AG10803 (cell line): Measurements from ENCODE around the gene TGM1.

ENCODE experiments used
- DNase-seq: peaks from one replicate; pipeline ENCODE4 v3.0.0; 2010; ENCODE audit warnings: low read depth
- H3K4me3 ChIP-seq: 2 replicates; pipeline ENCODE4 v1.5.1; 2011; ENCODE audit warnings: mild to moderate bottlenecking, low read length, control low read depth
- TF ChIP-seq, protein P1 (sequence below): conservative IDR thresholded peaks from 2 replicates; pipeline ENCODE4 v1.5.1; 2011; ENCODE audit warnings: mild to moderate bottlenecking, low read length, control low read depth, inconsistent platforms

TGM1 gene

DNA sequence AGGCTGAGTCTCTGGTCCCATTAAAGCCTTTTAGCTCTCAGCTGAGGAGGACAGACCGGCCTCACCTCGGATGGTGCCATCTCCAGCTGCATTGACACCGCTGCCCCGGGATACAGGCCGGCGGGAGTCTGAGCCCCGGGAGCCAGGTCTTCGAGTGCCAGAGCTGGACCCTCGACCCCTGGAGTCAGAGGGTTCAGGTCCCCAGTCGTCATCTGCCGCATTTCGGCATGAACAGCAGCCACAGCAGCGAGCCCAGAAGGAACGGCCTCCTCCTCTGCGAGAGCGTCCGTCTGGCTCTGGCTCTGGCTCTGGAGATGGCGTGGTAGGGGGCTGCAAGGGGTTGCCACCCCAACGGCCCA, 1.0 kb downstream of the TGM1 start:
- DNase-seq = no peak
- TF ChIP-seq, protein P1, sequence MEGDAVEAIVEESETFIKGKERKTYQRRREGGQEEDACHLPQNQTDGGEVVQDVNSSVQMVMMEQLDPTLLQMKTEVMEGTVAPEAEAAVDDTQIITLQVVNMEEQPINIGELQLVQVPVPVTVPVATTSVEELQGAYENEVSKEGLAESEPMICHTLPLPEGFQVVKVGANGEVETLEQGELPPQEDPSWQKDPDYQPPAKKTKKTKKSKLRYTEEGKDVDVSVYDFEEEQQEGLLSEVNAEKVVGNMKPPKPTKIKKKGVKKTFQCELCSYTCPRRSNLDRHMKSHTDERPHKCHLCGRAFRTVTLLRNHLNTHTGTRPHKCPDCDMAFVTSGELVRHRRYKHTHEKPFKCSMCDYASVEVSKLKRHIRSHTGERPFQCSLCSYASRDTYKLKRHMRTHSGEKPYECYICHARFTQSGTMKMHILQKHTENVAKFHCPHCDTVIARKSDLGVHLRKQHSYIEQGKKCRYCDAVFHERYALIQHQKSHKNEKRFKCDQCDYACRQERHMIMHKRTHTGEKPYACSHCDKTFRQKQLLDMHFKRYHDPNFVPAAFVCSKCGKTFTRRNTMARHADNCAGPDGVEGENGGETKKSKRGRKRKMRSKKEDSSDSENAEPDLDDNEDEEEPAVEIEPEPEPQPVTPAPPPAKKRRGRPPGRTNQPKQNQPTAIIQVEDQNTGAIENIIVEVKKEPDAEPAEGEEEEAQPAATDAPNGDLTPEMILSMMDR = no peak
- H3K4me3 ChIP-seq = no peak overlapping the region

DNA sequence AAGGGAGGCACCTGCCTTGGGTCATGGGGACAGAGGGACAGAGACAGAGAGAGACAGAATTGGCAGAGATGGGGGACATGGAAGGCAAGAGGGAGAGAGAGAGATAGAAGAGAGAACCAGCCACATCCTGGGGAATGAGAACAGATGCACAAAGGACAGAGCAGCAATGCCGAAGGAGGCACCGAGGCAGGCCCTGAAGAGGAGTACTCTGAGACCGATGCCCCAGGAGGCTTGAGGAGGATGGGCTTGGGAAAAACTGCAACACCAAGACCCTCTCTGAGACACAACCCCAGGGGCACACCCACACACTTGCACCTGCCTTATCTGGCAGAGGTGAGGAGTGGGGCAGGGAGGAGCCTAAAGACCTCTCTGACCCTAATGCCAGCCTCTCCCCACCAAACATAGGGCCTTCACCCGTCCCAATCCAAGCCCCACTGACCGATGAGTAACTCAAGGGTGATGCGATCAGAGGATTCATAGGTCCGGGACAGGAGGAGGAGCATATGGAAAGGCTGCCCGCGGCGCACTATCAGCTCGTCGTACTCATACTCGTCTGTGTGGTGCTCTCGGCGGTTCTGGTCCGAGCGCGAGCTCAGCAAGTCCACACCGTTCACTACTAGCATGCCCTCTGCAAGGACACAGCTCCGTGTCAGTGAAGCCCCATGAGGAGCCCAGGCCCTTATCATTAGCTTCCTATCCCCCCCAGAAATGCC, 1.6 kb downstream of the TGM1 start:
- H3K4me3 ChIP-seq = no peak overlapping the region
- no peak for DNase-seq
- TF ChIP-seq, protein P1 = no peak

- H3K4me3 ChIP-seq = no peak overlapping the region
- TF ChIP-seq, protein P1 = no peak
- DNase-seq = no peak
Observed at GRCh38 chr14:24260780-24261157, 2.2 kb downstream of the TGM1 start.

GRCh38 chr14:24260026-24260779, 2.8 kb downstream of the TGM1 start:
- TF ChIP-seq, protein P1 = no peak
- no peak for DNase-seq
- H3K4me3 ChIP-seq = no peak overlapping the region

DNA sequence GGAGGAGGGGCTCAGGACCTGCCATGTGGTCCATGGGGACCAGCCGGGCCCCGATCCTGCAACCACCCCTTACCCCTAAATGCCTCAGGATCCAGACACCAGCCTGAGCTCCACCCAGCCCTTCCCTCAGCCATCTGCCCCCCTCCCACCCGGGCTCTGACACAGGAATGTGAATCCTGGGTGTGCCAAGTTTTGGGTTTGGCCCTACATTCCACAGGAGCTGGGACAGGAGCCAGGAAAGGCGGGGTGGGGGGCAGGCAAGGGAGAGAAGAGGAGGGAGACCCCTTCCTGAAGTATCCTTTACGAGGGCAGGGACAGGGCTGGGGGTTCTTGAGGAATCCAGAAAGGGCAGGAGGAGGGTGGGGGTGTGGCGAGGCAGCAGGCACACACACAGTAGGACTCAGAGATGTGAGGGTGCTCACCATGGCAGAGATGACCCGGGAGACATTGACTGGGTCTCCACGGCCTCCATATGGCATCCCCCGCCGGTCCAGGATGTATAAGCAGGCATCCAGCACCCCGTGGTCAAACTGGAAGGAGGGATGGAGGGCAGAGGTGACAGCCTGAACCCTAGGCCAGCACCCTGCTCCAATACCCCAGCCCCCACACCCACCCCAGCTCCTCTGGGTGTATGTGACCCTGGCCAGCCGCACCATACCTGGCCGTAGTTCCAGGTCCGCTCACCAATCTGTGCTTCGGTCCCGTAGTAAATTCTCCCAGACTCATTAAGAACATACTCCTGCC, 3.5 kb downstream of the TGM1 start:
- no peak overlapping the region for H3K4me3 ChIP-seq
- peak; percentile 75 for DNase-seq
- TF ChIP-seq, protein P1 = no peak

DNA sequence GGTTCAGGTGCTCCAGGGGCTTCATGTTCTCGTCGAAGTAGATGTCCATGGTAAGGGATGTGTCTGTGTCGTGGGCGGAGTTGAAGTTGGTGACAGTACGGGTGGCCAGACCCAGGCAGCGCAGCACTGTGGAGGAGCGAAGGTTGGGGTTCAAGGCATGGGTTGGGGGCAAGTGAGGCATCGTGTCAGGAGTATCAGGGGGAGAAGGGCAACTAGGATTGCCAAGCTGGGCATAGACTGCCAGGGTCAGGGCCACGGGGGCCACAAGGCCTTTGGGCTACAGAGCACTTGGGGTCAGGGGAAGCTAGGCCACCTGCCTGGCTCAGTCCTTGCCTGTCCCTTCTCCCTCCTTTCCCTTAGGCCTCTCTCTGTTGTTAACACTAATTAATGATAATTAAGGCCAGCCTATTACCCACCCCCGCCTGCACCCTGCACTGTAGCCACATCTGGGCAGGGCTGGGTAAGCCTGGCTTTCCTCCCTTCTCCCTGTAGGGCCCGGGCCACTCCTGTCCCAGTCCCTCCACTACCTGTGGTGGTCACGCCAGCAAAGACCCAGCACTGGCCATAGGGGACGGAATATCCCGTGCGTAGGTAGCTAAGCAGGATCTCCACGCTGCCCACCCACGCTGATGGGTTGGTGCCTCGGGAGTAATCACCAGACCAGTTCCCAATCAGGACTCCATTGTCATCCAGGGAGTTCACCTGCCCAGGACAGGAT, 4.3 kb downstream of the TGM1 start:
- no peak for DNase-seq
- TF ChIP-seq, protein P1 = no peak

More for the DNA sequence above, 4.3 kb downstream of the TGM1 start:
- H3K4me3 ChIP-seq = no peak overlapping the region
